OCI-LY7 (cell line): Measurements from ENCODE around the gene ZDHHC11B. TPM values are rescaled to one million over a fixed set of nuclear protein-coding genes. Genes with fewer than 3 reads are reported as not detected.
"Not testable (repeated sequence)": the region's sequence is repeated elsewhere in the genome, so short reads cannot be mapped to it uniquely, and the experiment has no call there.

Source experiments
- BruUV-seq: library from RNA; stranded (reverse); fragments of 400-500 nt; replicated peaks from 2 replicates; lab custom pipeline; 2021; lab: Mats Ljungman, UMichigan
- CTCF ChIA-PET: fragments of 300-600 bp; sonication (Branson Sonifier 250); formaldehyde crosslinking; loops from one replicate; lab custom pipeline; 2022; ENCODE audit warnings: antibody characterized with exemption; ENCODE audit not compliant: unreplicated experiment; lab: Charles Lee
- POLR2A ChIA-PET: fragments of 300-600 bp; sonication (Branson Sonifier 250); formaldehyde crosslinking; loops from one replicate; lab custom pipeline; 2022; ENCODE audit warnings: antibody characterized with exemption; lab: Charles Lee
- DNase-seq: peaks from one replicate; pipeline ENCODE4 v3.0.0-alpha.2; 2015; ENCODE audit warnings: low spot score
- H2AFZ ChIP-seq: fragments of 200-600 bp; sonication (generic), shearing (Covaris generic); 2 replicates; pipeline ENCODE4 v1.6.1; 2014; ENCODE audit warnings: mild to moderate bottlenecking, antibody characterized with exemption, low read length, moderate library complexity
- H3K27ac ChIP-seq: fragments of 200-600 bp; sonication (generic); 2 replicates; pipeline ENCODE4 v1.5.1; 2014; ENCODE audit warnings: mixed run types, low read depth, mild to moderate bottlenecking, moderate library complexity, low read length, inconsistent platforms; ENCODE audit not compliant: poor library complexity, severe bottlenecking
- H3K36me3 ChIP-seq: fragments of 200-600 bp; sonication (generic); 2 replicates; pipeline ENCODE4 v1.6.1; 2014; ENCODE audit warnings: mild to moderate bottlenecking, antibody characterized with exemption, low read length, moderate library complexity, mixed read lengths; ENCODE audit not compliant: insufficient read depth
- H3K4me1 ChIP-seq: fragments of 200-600 bp; sonication (generic); 2 replicates; pipeline ENCODE4 v1.5.1; 2014; ENCODE audit warnings: mild to moderate bottlenecking, low read length; ENCODE audit not compliant: insufficient read depth, poor library complexity, severe bottlenecking
- H3K4me2 ChIP-seq: fragments of 200-600 bp; sonication (generic); 2 replicates; pipeline ENCODE4 v1.6.1; 2014; ENCODE audit warnings: mild to moderate bottlenecking, low read length
- H3K4me3 ChIP-seq: fragments of 200-600 bp; sonication (generic); 2 replicates; pipeline ENCODE4 v1.5.1; 2014; ENCODE audit warnings: mild to moderate bottlenecking, low read depth, low read length; ENCODE audit not compliant: poor library complexity, severe bottlenecking
- H3K79me2 ChIP-seq: fragments of 200-600 bp; sonication (generic); 2 replicates; pipeline ENCODE4 v1.6.1; 2016; ENCODE audit warnings: low read depth, mild to moderate bottlenecking, low read length, moderate library complexity, mixed read lengths; ENCODE audit not compliant: insufficient read depth
- H3K9me2 ChIP-seq: fragments of 200-600 bp; sonication (generic); 2 replicates; pipeline ENCODE4 v1.6.1; 2016; ENCODE audit warnings: mild to moderate bottlenecking, low read length, mixed read lengths; ENCODE audit not compliant: insufficient read depth
- H3K9me3 ChIP-seq: fragments of 200-600 bp; sonication (generic); 2 replicates; pipeline ENCODE4 v1.6.1; 2014; ENCODE audit warnings: mild to moderate bottlenecking, mixed run types, low read length, mixed read lengths
- H4K20me1 ChIP-seq: fragments of 200-600 bp; sonication (generic); 2 replicates; pipeline ENCODE4 v1.6.1; 2014; ENCODE audit warnings: mild to moderate bottlenecking, antibody characterized with exemption, low read length, moderate library complexity, mixed read lengths; ENCODE audit not compliant: insufficient read depth
- CTCF ChIP-seq: fragments of 200-600 bp; sonication (generic); conservative IDR thresholded peaks from 2 replicates; pipeline ENCODE4 v1.5.1; 2014; ENCODE audit warnings: mild to moderate bottlenecking, antibody characterized with exemption, low read length, moderate library complexity, mixed read lengths
- EZH2phosphoT487 ChIP-seq: fragments of 200-600 bp; sonication (generic); IDR thresholded peaks from 2 replicates; pipeline ENCODE4 v1.6.1; 2018; ENCODE audit warnings: low read depth, borderline replicate concordance, mild to moderate bottlenecking, mixed run types, antibody characterized with exemption, low read length, moderate library complexity, mixed read lengths
- intact Hi-C: fragments of 100-400 bp; cut with micrococcal nuclease; formaldehyde crosslinking; loops from one replicate; pipeline ENCODE4 v1.10.0; 2022; ENCODE audit not compliant: unreplicated experiment
- total RNA-seq, 2 experiments: library from RNA; depleted of rRNA in 1 of 2; stranded (reverse); fragments of >200 nt in 1 of 2; shearing (Covaris generic) in 1 of 2; gene quantifications; 2 replicates each; pipeline ENCODE4 v1.2.3, GENCODE V29; 2014 to 2022

The ZDHHC11B gene
- total RNA-seq, 2 experiments from 2014 or later: 0.29 TPM; not detected in 1

- H3K27ac ChIP-seq, H3K36me3 ChIP-seq, DNase-seq, H3K79me2 ChIP-seq, H3K4me1 ChIP-seq, CTCF ChIA-PET, intact Hi-C loops, H3K4me3 ChIP-seq, H3K9me2 ChIP-seq, BruUV-seq, POLR2A ChIA-PET, H3K9me3 ChIP-seq, H3K4me2 ChIP-seq, H2AFZ ChIP-seq, H4K20me1 ChIP-seq: not testable (repeated sequence)
Measured at GRCh38 chr5:753567-754142, 30.9 kb downstream of the ZDHHC11B start.

- H3K4me1 ChIP-seq, POLR2A ChIA-PET, H3K9me3 ChIP-seq, H2AFZ ChIP-seq, H3K4me3 ChIP-seq, DNase-seq, H3K9me2 ChIP-seq, H3K27ac ChIP-seq, H3K36me3 ChIP-seq, H4K20me1 ChIP-seq, intact Hi-C loops, H3K79me2 ChIP-seq, CTCF ChIA-PET, H3K4me2 ChIP-seq, BruUV-seq: not testable (repeated sequence)
Measured at GRCh38 chr5:752532-753115, 31.9 kb downstream of the ZDHHC11B start.

- H3K27ac ChIP-seq, POLR2A ChIA-PET, H3K4me3 ChIP-seq, H3K9me3 ChIP-seq, intact Hi-C loops, H3K9me2 ChIP-seq, H3K4me2 ChIP-seq, H3K4me1 ChIP-seq, H3K79me2 ChIP-seq, H3K36me3 ChIP-seq, BruUV-seq, H4K20me1 ChIP-seq, H2AFZ ChIP-seq, CTCF ChIA-PET, DNase-seq: not testable (repeated sequence)
Measured at GRCh38 chr5:751992-752391, 32.5 kb downstream of the ZDHHC11B start.

- Histone ChIP-seq H3K4me1 (no peaks in the 10 kb centered on the region), H3K9me2 (no peaks in the 10 kb centered on the region), H3K36me3 (no peaks in the 10 kb centered on the region), H3K4me3 (no peak overlapping the region), H3K79me2 (no peaks in the 10 kb centered on the region), H2AFZ (no peak overlapping the region), H3K9me3 (no peaks in the 10 kb centered on the region), H4K20me1 (no peaks in the 10 kb centered on the region), H3K27ac (no peak overlapping the region), H3K4me2 (no peak overlapping the region)
- BruUV-seq: no TSS peak
- intact Hi-C loops: no loop called here
- ChIA-PET CTCF (no interaction called here), POLR2A (no interaction called here)
- no peak for DNase-seq
- no peak for TF ChIP-seq EZH2phosphoT487
- no peak for TF ChIP-seq CTCF
Measured at GRCh38 chr5:751496-751895, 33.0 kb downstream of the ZDHHC11B start.

- H3K27ac ChIP-seq, H3K9me2 ChIP-seq, DNase-seq, H3K9me3 ChIP-seq, H2AFZ ChIP-seq, H3K4me2 ChIP-seq, CTCF ChIA-PET, H3K79me2 ChIP-seq, H4K20me1 ChIP-seq, H3K4me1 ChIP-seq, H3K36me3 ChIP-seq, H3K4me3 ChIP-seq, intact Hi-C loops, BruUV-seq, POLR2A ChIA-PET: not testable (repeated sequence)
Measured at GRCh38 chr5:750226-750625, 34.3 kb downstream of the ZDHHC11B start.
